RPMI8226 (cell line): ENCODE results near the gene SUGP1.

ENCODE experiments used
- DNase-seq: peaks from one replicate; pipeline ENCODE4 v3.0.0-alpha.2; 2015

Gene SUGP1

DNA sequence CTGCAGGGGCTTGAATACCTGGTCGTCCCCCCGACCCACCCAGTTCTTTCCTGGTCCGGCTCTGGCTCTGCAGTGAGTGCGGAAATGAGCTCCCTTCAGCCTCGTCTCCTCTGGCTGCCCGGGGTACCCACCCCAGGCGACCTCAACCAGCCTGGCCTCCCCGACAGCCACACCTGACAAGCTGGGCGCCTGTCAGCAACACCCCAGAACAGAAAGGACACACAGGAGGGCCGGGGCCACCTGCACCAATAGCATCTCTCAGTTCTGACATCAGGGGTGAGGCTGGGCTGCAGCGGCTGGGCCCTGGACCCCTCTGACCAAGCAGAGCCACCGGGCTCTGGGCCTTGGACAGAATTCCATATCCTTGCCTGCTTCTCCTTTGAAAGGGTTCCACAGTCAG, 19.7 kb downstream of the SUGP1 start:
- no peak for DNase-seq

DNA sequence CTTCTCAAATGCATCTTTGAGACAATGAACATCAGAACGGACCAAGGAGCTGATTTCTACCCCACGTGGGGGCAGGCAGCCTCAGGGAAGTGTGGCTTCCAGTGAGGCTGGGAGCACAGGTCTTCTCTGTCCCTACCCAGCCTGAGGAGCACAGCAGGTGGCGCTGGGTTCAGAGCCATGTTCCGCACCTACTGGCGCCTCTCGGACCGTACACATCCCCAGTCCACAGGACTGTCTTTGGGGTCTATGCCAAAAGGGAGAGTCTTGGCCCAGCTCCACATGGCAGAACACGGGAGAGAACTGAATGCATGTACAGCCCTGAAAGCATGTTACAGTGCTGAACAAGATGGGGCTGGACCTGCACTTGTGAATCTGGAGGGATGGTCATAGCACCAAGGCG, 22.6 kb downstream of the SUGP1 start:
- DNase-seq, result no peak

DNA sequence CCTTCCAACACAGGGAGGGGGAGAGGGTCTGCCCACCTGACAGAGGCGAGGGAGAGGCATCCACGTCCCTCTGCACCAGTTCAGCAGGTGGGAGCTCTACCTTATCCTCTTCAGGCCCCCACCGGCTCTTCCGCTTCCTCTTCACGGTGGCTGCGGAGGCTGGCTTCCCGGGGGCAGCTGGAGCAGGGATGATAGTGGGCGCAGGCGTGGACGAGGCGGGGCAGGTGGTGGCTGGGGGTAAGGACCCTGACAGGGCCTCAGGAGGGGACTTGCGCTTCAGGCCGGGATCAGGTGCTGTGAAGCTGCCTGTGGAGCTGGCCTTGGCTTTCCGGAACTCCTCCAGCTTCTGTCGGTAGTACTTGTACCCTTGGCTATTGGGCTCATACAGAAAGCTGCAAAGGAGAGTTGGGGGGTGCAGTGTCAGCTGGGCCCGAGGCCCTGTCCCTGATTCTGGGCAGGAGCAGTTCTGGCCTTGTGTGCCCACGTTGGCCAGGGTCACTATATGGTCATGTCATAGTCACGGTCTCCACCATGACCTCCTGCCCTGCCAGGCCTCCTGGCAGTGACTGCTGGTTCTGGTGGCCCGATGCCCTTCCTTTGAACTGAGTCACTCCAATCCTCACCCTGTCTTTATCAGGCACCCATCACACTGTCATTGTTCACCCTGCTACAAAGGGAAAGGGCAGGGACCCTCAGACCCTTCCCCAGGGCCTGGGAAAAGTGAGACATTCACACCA, 23.2 kb downstream of the SUGP1 start:
- DNase-seq, result no peak

DNA sequence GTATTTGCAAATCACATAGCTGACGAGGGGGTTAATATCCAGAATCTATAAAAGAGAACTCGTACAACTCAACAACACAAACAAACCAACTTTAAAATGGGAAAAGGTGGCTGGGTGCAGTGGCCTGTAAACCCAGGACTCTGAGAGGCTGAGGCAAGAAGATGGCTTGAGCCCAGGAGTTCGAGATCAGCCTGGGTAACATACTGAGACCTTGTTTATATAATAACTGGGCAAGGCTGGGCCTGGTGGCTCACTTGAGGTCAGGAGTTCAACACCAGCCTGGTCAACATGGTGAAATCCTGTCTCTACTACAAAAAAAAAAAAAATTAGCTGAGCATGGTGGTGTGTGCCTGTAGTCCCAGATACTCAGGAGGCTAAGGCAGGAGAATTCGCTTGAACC, 25.4 kb downstream of the SUGP1 start:
- DNase-seq, result no peak

DNA sequence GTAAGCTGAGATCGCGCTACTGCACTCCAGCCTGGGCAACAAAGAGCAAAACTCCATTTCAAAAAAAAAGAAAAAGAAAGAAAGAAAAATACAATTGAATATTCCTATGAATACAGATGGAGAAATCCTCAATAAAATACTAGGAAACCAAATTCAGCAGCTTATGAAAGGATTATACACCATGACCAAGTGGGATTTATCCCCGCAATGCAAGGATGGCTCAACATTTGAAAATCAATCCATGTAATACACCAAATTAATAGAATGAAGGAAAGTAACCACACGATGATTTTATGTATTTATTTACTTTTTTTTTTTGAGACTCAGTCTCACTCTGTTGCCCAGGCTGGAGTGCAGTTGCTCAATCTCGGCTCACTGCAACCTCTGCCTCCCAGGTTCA, 27.7 kb downstream of the SUGP1 start:
- no peak for DNase-seq

DNA sequence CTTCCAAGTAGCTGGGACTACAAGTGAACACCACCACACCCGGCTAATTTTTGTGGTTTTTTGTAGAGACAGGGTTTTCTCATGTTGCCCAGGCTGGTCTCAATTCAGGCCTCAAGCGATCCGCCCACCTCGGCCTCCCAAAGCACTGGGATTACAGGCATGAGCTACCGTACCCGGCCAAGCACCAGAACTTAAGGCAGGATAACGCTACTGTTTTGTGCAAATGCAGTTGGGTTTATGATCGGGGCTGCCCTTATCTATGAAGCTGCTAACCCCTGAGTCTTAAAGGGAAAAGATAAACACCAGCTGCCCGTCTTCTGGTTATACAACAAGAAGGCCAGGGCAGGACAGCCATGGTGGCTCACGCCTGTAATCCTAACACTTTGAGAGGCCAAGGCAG, 34.6 kb downstream of the SUGP1 start:
- DNase-seq, result no peak

DNA sequence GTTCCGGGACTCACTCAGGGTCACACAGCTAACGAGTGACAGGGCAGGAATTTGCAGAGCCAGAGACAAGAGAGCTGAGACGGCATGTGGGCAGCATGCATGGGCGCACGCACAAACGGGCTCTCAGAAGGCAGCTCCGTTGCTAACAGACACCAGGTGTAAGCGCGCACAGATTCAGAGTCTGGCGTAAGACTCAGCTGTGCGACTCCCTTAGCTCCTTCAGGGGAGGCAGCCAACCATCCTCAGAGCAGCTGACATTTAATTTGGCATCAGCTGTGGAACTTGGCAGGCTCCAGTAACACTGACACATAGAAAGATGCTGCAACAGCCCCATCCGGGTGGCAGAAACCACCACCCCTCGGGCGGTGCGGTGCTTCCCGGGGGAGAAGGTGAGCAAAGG, 39.7 kb downstream of the SUGP1 start:
- DNase-seq, result no peak

DNA sequence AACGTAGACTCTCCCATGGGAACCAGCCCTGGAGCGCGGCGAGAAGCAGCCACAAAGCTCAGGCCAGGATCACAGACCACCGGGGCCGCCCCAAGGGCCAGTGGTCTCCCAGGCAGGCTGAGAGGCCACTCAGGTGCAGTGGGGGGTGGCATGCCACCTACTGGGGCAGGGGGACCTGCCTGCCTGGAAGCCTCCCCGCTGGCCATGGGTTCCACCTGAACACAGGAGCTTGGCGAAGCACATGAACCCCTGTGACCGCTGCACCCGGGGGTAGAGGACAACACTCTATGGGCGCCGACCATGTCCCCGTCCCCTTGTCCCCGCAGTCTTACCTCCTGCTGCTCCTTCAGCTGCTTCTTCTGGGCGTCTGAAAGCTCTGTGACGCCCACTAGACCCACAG, 40.5 kb downstream of the SUGP1 start:
- DNase-seq, result no peak

DNA sequence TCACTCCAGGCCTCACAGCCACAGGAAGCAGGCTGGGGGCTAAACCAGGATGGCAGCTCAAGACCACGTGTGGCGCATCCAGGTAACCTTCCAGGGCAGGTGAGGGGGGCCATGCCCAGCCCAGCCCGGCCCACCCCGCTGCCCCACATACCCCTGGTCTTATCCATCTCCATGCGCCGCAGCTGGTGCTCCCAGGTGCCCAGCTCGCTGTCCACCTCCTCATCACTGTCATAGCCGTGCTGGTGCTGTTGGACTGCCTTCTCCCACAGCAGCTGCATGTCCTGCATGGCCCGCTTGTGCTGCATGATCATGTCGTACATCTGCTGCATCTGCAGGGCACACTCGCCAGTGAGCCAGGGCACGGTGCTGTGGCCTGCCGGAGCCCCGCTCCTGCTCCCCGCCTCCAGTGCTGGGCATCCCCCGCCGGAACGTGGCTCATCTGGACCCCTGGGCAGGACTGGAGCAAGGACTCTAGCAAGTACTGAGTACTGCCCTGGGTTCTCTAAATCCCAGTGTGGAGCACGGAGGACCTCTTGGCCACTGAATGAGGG, 41.2 kb downstream of the SUGP1 start:
- DNase-seq, result no peak

DNA sequence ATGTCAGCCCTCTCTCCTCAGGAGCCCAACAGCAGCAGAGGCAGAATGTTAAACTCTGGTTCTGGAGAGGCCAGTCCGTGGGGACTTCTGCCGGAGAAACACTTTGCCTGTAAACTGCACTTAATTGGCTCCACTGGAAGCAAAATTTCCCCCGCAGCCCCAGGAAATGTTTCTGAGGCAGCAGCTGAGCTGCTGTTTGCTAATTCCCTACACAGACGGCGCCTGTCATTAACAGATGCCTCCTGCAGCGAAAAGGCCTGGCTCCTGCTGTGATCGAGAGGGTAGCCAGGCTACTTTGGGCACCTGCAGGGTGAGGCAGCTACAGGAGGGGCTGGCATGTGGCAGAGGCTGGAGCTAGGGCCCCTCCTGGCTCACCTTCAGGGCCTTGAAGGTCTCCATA, 42.0 kb downstream of the SUGP1 start:
- no peak for DNase-seq

DNA sequence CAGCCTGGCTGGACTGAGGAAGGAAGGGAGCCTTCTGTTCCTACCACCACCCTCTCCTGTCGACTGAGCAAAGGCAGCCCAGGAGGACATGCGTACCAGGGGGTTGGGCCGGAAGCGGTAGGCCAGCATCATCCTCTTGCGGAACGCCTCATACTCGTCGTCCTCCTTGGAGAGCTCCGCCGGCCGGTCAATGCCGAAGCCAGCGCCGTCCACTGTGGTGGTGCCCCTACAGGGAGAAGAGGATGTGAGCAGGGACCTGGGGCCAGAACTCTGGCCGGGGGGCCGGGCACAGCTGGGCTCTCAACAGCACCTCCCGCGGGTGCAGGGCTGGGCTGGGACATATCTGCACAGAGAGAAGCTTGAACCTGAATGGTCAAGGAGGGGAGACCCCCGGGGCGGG, 43.5 kb downstream of the SUGP1 start:
- no peak for DNase-seq

DNA sequence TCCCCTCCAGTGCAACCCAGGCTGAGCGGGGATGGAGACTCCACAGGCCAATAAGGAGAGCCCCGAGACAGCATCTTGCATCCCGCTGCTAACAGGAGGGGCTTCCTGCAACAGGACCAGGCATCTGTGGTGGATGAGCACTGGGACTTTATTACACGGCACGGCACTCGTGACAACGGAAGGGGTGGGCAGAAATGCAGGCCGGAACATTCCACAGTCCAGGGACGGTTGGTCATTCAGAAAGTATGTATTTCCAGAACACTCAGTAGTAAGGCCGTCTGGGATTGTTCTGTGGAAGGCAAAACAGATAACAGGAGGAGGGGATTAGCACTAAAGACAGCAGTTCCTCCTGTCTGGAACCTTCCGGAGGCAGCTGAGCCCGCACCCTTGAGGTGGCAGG, 43.9 kb downstream of the SUGP1 start:
- DNase-seq, result no peak

DNA sequence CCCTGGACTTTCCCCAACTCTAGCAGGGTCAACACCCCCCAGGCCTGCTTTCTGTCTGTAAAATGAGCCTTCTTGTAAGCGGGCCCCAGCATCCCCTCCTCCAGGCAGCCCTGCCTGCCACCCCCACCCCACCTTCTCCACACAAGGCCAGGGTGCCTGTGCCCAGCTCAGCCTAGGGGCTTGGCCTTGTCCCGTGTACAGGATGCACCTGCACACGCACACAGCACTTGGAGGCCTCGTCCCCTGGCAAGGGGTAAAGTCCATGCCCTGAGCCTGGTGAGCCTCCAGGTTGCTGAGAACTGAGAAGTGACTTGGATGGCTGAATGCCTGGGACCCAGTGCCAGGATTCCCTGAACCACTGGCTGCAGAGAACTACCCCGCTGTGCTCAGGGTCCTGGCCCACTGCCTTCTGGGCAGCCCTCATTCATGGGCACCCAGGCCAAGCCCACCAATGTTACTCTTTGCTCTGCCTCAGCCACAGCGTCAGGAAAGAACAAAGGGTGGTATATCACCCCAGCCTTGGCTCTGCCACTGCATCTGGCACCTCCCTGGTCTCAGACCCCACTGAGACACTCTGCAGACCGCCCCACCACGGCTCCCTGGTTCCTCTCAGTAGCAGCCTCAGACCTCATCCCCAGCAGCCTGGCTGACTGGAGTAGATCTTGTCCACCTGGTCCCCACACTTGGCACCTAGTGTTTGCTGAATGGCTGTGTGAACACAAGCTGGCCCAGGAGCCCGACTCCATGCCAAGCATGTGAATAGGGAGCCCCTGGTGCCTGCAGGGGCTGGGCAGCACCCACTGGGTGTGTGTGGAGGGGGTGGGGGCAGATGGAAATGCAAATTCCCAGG, 45.4 kb downstream of the SUGP1 start:
- no peak for DNase-seq

DNA sequence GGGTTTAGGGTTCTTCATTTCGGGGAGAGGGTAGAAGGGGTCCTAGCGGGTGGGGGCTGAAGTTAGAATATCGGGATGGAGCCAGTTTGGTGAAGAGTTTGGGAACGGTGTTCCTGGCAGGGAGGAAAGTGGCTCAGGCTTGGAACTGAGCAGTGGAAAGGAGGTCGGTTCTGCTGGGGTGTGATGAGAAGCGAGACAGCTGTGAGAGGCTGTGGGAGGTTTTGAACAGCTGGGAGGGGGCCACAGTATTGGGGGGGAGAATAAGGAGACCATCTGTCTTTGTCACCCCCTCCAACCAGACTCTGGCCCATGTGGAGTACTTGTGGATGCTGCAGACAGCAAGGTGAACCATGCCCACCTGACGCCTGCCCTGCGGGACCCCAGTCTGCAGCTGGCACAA, 46.2 kb downstream of the SUGP1 start:
- DNase-seq, result no peak

DNA sequence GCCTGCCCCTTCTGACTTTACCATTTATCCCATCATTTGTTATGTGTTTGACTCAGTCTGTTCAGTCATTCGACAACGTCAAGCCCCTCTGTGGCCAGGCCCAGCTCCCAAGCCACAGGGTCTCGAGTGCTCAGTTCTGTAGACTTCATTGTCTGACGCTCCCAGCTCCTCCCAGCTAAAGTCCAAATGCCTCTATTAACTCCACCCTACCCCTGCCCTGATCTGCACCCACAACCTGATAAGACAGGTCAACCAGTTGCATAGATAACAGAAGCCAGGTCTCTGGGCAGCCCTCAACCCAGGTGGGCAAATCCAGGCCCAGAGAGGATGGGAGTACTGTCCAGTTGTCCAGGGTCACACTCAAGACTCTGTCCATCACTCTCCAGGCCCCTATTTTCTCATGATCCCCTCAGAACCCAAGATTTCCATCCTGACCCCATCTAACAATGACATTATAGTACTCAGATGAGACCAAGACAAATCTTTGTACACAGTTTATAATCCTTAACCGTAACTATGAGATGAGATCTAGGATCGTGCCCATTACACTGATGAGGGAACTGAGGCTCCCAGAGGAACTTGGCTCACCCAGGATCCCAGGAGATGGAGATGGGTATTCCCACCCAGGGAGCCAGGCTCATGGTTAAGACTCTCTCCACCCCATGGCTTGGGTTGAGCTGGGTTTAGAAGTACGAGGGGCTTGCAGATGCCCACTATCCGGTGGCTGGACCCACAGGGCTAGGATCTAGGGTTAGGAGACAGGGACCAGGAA, 48.3 kb downstream of the SUGP1 start:
- no peak for DNase-seq

DNA sequence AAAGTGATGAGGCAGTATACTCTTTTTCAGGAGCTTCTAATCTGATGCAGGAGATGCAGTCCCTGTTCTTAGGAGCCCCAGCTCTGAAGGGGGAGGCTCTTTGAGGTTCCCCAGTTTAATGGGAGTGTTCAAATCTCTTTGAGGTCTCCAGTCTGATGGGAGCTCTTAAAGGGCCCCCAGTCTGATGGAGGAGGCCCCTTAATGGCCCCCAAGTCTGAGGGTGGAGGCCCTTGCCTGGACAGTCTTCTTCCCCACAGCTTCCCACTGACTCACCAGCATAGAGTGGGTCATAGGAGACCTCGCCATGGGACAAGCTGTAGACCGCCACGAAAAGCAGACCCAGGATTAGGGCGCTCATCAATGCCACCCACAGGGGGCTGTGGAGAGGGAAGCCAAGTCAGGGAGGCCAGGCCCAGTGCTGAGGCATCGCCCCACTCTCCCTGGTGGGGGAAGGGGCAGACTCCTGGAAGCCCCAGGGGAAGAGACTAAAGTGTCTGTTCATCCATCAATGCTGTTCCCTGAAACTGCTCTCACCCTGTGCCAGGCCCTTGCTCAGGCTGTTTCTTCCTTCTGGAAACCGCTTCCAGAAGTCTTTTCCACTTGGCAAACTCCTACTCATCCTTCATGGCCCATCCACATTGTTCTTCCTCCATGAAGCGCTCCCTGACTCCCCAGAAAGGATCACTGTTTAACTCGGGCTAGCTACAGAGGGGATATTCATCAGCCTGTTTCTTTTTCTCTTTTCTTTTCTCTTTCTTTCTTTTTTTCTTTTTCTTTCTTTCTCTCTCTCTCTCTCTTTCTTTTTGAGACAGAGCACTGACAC, 49.3 kb downstream of the SUGP1 start:
- no peak for DNase-seq

DNA sequence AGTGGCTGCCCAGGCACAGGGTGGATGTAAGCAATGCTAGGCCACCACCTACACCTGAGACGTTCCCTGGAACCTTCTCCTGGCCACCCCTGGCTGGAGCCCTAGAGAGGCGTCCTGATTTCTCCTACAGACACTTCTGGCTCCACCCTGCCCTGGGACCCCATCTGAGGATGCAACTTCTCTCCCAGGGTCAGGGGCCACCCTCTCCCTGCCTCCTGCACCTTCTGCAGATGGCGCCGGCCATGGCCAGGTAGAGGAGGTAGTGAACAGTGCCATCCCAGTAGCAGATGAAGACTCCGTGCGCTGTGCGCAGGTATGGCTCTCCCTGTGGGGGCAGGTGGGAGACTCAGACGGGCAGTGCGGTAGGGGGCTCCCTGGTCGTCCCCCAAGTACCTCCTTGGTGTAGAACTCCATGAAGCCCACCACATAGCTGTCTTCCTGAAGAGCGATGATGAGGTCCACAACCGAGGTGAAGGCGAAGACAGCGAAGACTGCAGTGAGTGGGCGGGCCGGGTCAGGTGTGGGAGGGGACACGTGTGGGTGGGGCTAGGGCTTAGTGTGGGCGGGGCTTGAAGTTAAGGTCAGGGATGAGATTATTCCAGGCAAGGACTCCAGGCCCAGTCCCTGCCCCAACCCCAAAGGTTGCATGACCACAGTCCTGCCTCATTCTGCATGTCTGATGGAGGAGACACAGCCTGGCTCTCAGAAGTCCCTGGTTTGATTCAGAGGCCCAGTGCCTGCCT, 50.2 kb downstream of the SUGP1 start:
- no peak for DNase-seq

DNA sequence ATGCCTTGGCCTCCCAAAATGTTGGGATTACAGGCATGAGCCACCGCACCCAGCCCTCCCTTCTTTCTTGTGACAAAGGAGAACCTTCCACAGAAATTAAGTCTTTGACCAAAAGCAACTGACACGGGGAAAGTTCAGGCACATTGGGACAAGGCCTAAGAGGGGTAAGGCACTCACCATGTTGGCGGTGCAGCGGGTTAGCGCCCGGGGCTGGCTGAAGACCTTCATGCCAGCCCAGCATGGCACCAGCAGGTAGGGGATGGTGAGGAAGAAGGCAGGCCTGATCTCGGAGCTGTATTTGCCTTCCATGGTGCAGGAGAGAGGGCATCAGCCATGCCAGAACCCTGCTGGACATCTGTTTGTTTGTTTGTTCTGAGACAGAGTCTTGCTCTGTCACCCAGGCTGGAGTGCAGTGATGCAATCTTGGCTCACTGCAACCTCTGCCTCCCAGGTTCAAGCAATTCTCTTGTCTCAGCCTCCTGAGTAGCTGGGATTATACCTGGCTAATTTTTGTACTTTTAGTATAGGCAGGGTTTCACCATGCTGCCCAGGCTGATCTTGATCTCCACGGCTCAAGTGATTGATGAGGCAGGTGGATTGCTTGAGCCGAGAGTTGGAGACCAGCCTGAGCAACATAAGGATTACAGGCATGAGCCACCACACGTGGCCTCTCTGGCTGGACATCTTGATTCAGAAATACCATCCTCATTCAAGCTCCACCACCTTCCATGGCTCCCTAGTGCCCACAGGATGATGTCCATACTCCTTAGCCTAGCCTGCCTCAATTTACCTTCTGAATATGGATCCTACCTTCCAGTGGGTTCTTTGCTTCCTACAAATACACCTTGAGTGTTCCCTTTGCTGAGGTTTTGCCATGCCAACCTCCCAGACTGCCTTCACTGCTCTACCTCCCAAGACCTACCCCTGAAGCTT, 51.6 kb downstream of the SUGP1 start:
- no peak for DNase-seq

DNA sequence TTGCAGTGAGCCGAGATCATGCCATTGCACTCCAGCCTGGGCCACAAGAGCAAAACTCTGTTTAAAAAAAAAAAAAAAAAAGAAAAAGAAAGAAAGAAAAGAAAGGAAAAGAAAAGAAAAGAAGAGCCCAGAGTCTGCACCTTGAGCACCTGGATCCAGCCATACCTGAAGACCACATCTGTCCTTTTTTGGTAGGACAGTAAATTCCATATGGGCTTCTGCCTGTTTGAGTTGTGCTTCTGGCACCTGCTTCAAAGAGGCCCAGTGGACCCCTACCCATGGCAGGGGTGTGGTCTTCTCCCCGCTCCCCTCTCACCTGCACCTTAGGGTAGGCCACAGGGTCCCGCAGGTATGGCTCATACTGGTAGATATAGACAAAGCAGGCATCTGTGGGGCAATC, 53.0 kb downstream of the SUGP1 start:
- DNase-seq, result no peak

DNA sequence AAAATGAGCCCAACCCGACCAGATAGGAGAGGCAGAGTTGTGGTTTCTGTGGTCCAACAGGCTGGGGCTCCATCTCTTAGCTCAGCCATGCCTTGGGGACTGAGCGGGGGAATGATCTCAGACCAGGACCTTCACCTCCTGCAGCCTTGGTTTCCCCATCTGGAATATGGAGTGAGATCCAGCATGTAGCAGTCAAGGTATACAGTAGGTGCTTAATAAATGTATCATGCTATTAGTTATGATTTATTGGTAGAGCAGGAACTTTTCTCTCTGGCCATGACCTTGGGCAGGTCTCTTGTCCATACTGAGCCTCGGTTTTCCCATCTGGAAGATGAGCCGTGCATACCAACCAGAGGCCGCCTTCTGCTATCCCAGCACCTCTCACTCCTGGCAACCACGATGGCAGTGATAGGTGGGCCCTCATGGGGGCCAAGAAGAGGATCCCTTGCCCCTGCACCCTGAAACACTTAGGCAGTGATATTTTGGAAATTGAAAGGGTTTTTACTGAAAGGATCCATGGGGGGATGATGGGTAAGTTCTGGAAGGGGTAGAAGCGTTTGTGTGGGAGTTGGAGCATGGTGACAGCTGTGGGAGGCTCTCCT, 56.3 kb downstream of the SUGP1 start:
- no peak for DNase-seq
